ENCODE measurements around the gene DNER. TPM values are rescaled to one million over a fixed set of nuclear protein-coding genes. Genes with fewer than 3 reads are reported as not detected.

Gene DNER
- total RNA-seq, 1 experiment from 2014 or later = 8.4 TPM

GRCh38 chr2:229422063-229422462 is 292.3 kb downstream of the DNER start:
- TF ChIP-seq, protein P1, sequence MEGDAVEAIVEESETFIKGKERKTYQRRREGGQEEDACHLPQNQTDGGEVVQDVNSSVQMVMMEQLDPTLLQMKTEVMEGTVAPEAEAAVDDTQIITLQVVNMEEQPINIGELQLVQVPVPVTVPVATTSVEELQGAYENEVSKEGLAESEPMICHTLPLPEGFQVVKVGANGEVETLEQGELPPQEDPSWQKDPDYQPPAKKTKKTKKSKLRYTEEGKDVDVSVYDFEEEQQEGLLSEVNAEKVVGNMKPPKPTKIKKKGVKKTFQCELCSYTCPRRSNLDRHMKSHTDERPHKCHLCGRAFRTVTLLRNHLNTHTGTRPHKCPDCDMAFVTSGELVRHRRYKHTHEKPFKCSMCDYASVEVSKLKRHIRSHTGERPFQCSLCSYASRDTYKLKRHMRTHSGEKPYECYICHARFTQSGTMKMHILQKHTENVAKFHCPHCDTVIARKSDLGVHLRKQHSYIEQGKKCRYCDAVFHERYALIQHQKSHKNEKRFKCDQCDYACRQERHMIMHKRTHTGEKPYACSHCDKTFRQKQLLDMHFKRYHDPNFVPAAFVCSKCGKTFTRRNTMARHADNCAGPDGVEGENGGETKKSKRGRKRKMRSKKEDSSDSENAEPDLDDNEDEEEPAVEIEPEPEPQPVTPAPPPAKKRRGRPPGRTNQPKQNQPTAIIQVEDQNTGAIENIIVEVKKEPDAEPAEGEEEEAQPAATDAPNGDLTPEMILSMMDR (conservative IDR thresholded peaks at IDR 0.05; ENCODE audit: low read depth, low read length) = no peak
- no peak for TF ChIP-seq EZH2 (IDR thresholded peaks at IDR 0.05; ENCODE audit: borderline replicate concordance, low read depth, low read length, poor library complexity, severe bottlenecking)
- no peaks in the 10 kb centered on the region for H3K9me3 ChIP-seq (ENCODE audit: low read depth, low read length, poor library complexity, severe bottlenecking)
- ChIA-PET CTCF (no interaction called here), POLR2A (ENCODE audit: low non-redundant PET) (no interaction called here)
- no peaks in the 10 kb centered on the region for H3K36me3 ChIP-seq (ENCODE audit: insufficient read depth, low read length, poor library complexity, severe bottlenecking)
- no peak overlapping the region for H3K27ac ChIP-seq (ENCODE audit: low read depth, low read length, poor library complexity, severe bottlenecking)
- peaks cover 10% of the 10 kb centered on the region for H3K4me1 ChIP-seq (ENCODE audit: insufficient read depth, low read length, poor library complexity, severe bottlenecking)
- no peak for DNase-seq (ENCODE audit: low spot score)
- no peaks in the 10 kb centered on the region for H3K27me3 ChIP-seq (replicated peaks; ENCODE audit: insufficient read depth, low read depth, low read length, poor library complexity)
- no peak overlapping the region for H3K4me3 ChIP-seq (ENCODE audit: low read depth, low read length, poor library complexity, severe bottlenecking)
- intact Hi-C loops (cut with micrococcal nuclease; ENCODE audit: unreplicated experiment) = no loop called here
- no TSS peak for BruUV-seq (replicated peaks)

DNA sequence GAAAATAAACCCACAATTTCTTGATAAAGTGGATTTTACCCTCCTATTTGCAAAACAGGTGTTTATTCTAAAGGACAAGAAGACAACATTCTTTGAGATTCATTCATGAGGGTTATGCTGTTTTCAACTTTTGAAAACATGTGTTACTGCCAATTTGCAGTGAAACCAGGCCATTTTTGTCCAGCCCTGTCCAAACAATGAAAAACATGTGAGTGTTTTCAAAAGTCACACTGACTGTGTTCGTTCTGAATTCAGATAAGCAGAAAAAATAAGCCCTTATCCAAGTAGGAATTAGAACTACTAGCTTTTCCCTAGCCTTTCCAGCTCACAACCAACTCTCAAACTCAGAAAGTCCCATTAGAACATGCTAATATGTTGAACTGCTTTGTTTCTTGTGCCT is 295.2 kb downstream of the DNER start:
- no TSS peak for BruUV-seq (replicated peaks)
- ChIA-PET POLR2A (ENCODE audit: low non-redundant PET) (no interaction called here), CTCF (no interaction called here)
- H3K9me3 ChIP-seq (ENCODE audit: low read depth, low read length, poor library complexity, severe bottlenecking) = no peaks in the 10 kb centered on the region
- H3K4me3 ChIP-seq (ENCODE audit: low read depth, low read length, poor library complexity, severe bottlenecking) = no peak overlapping the region
- peaks cover 13% of the 10 kb centered on the region for H3K4me1 ChIP-seq (ENCODE audit: insufficient read depth, low read length, poor library complexity, severe bottlenecking)
- intact Hi-C loops (cut with micrococcal nuclease; ENCODE audit: unreplicated experiment) = no loop called here
- H3K36me3 ChIP-seq (ENCODE audit: insufficient read depth, low read length, poor library complexity, severe bottlenecking) = no peaks in the 10 kb centered on the region
- no peak for TF ChIP-seq EZH2 (IDR thresholded peaks at IDR 0.05; ENCODE audit: borderline replicate concordance, low read depth, low read length, poor library complexity, severe bottlenecking)
- TF ChIP-seq, protein P1 (conservative IDR thresholded peaks at IDR 0.05; ENCODE audit: low read depth, low read length) = no peak
- no peak overlapping the region for H3K27ac ChIP-seq (ENCODE audit: low read depth, low read length, poor library complexity, severe bottlenecking)
- no peaks in the 10 kb centered on the region for H3K27me3 ChIP-seq (replicated peaks; ENCODE audit: insufficient read depth, low read depth, low read length, poor library complexity)
- DNase-seq (ENCODE audit: low spot score) = no peak

GRCh38 chr2:229417916-229418315 is 296.4 kb downstream of the DNER start:
- Histone ChIP-seq H3K4me1 (ENCODE audit: insufficient read depth, low read length, poor library complexity, severe bottlenecking) (peaks cover 13% of the 10 kb centered on the region), H3K36me3 (ENCODE audit: insufficient read depth, low read length, poor library complexity, severe bottlenecking) (no peaks in the 10 kb centered on the region), H3K4me3 (ENCODE audit: low read depth, low read length, poor library complexity, severe bottlenecking) (no peak overlapping the region), H3K27me3 (replicated peaks; ENCODE audit: insufficient read depth, low read depth, low read length, poor library complexity) (no peaks in the 10 kb centered on the region), H3K27ac (ENCODE audit: low read depth, low read length, poor library complexity, severe bottlenecking) (no peak overlapping the region), H3K9me3 (ENCODE audit: low read depth, low read length, poor library complexity, severe bottlenecking) (no peaks in the 10 kb centered on the region)
- POLR2A ChIA-PET (ENCODE audit: low non-redundant PET) = no interaction called here
- intact Hi-C loops (cut with micrococcal nuclease; ENCODE audit: unreplicated experiment) = no loop called here
- CTCF ChIA-PET = no interaction called here
- TF ChIP-seq EZH2 (IDR thresholded peaks at IDR 0.05; ENCODE audit: borderline replicate concordance, low read depth, low read length, poor library complexity, severe bottlenecking) = no peak
- TF ChIP-seq, protein P1 (conservative IDR thresholded peaks at IDR 0.05; ENCODE audit: low read depth, low read length) = no peak
- no TSS peak for BruUV-seq (replicated peaks)
- DNase-seq (ENCODE audit: low spot score) = peak; percentile 5
